ENCODE results near the gene TEX261. TPM values are rescaled to one million over a fixed set of nuclear protein-coding genes. Genes with fewer than 3 reads are reported as not detected.
A peak's percentile ranks its signal among the peaks of the same experiment; 100 is the strongest.
"Not testable (repeated sequence)": the region's sequence is repeated elsewhere in the genome, so short reads cannot be mapped to it uniquely, and the experiment has no call there.

Gene TEX261
- 20.8 and 28.6 TPM in 2 replicates for total RNA-seq (2012; rRNA removed)

DNA sequence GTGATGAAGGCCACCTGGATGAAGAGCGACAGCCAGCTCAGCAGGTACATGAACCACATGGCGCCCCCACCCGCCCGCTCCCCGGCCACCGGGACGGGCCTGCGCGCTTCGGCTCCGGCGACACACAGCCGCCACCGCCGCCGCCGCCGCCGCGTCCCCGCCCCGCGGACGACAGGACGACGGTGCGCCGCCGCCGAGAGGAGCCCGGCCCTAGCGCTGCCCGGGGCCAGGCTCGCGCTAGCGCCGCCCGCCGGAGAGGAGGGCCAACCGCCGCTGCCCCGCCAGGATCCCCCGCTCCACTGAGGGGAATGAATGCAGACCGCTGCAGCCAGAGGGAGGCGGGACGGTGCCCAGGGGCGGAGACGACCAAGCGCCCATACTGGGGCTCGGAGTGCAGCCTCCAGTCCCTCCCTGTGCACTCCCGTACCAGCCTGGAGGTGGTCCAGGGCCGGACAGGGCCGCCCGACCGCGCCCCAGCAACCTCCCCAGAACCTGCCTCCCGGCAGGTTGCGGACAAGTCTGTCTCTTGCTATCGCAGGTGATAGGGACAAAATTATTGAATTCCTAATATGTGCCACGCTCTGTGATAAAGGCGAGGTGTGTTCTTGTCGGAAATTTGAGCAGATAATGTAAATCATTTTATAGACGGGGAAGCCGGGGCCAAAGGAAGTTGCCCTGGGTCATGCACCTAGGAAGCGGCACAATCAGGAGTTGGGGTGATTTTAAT is at the start of gene TEX261:
TSS of gene TEX261 (minus strand) at position 175 of the 727 bp plus-strand sequence. CDS start at position 59, 116 bp downstream.
- Histone ChIP-seq H3K9ac (ENCODE audit: low read depth, low read length) (peak within 1 kb of the TSS; percentile 93), H3K4me3 (ENCODE audit: low read length) (peak within 1 kb of the TSS; percentile 94), H3K27me3 (ENCODE audit: control insufficient read depth, insufficient read depth, low read length) (peaks cover 3% of the 10 kb centered on the region), H3K36me3 (ENCODE audit: insufficient read depth, low read length) (peaks cover 4% of the 10 kb centered on the region), H3K9me3 (replicated peaks; ENCODE audit: low read length) (no peaks in the 10 kb centered on the region), H3K4me1 (ENCODE audit: control insufficient read depth, insufficient read depth, low read length) (peaks cover 15% of the 10 kb centered on the region), H3K4me2 (ENCODE audit: low read length) (peak within 1 kb of the TSS; percentile 96)

DNA sequence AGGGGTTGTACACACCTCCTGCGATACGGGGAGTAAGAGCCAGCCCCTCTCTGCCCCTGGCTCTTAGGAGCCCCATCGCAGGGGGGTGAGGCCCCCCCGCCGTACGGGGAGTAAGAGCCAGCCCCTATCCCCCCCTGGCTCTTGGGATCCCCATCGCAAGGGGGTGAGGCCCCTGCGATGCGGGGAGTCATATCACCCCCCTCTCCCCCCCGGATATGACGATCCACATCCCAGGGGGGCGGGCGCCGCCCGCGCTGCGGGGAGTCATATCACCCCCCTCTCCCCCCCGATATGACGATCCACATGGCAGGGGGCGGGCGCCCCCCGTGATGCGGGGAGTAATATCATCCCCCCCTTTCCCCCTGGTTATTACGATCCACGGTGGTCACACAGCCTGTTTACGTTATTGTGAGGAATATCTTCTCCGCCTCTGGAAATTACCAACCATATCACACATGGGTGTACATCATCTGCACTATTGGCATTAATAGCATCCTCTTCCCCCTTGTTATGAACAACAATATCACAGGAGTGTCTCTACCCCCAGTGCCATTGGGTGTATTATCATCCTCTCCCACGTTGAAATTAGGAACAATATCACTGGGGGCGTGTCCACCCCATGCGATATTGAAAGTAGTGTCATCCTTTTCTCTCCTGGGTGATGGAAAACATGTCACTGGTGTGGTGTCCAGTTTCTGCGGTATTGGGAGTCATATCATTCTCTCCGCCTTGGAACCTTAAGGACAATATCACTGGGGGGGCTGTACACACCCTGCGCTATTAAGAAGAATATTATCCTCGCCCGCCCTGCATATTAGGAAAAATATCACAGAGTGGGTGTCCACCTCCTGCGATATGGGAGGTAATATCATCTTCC is 49.1 kb upstream of the TEX261 start:
- H3K27me3 ChIP-seq (ENCODE audit: control insufficient read depth, insufficient read depth, low read length), result no peaks in the 10 kb centered on the region
- no peaks in the 10 kb centered on the region for H3K4me1 ChIP-seq (ENCODE audit: control insufficient read depth, insufficient read depth, low read length)
- no peaks in the 10 kb centered on the region for H3K36me3 ChIP-seq (ENCODE audit: insufficient read depth, low read length)
- H3K4me3 ChIP-seq (ENCODE audit: low read length), result no peak overlapping the region
- no peak overlapping the region for H3K4me2 ChIP-seq (ENCODE audit: low read length)
- H3K9me3 ChIP-seq (replicated peaks; ENCODE audit: low read length), result no peaks in the 10 kb centered on the region
- H3K9ac ChIP-seq (ENCODE audit: low read depth, low read length), result no peak overlapping the region

DNA sequence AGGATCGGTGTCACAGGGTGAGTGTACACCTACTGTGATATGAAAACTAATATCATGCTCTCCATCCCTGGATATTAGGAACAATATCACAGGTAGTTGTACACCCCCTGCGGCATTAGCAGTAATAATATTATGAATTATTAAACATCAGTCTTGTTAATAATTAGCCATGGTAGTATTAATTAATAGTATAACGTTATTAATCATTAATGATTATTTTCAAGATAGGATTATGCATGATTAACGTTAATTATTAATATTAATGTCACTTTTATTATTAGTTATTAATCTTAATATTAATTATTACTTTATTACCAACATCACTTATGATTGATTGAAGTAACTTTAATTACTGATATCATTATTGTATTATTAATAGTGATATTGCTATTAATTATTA is 47.6 kb upstream of the TEX261 start:
- Histone ChIP-seq H3K4me1 (ENCODE audit: control insufficient read depth, insufficient read depth, low read length) (no peaks in the 10 kb centered on the region), H3K27me3 (ENCODE audit: control insufficient read depth, insufficient read depth, low read length) (no peaks in the 10 kb centered on the region), H3K9me3 (replicated peaks; ENCODE audit: low read length) (no peaks in the 10 kb centered on the region), H3K4me2 (ENCODE audit: low read length) (no peak overlapping the region), H3K4me3 (ENCODE audit: low read length) (no peak overlapping the region), H3K36me3 (ENCODE audit: insufficient read depth, low read length) (no peaks in the 10 kb centered on the region), H3K9ac (ENCODE audit: low read depth, low read length) (no peak overlapping the region)

DNA sequence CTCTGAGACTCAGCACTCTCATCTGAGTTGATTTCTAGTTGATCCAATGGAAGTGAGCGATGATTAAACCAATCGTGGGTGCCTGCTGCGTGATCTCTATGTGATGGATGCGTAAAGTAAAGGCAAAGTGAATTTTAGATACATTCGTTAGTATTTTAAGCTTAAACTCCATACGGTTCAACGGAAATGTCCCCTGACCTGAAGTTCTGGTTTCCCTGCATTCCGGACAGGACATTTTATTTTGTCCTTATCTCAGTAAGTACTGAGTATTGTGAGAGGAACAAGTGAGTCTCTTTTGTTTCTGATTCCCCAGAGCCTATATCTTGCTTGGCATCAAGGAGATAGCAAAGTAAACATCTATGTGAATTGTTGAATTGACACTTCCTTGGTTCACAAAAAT is 41.6 kb upstream of the TEX261 start:
- not testable (repeated sequence) for H3K4me1 ChIP-seq (ENCODE audit: control insufficient read depth, insufficient read depth, low read length); H3K4me2 ChIP-seq (ENCODE audit: low read length); H3K9me3 ChIP-seq (replicated peaks; ENCODE audit: low read length); H3K9ac ChIP-seq (ENCODE audit: low read depth, low read length); H3K4me3 ChIP-seq (ENCODE audit: low read length); H3K27me3 ChIP-seq (ENCODE audit: control insufficient read depth, insufficient read depth, low read length); H3K36me3 ChIP-seq (ENCODE audit: insufficient read depth, low read length)

DNA sequence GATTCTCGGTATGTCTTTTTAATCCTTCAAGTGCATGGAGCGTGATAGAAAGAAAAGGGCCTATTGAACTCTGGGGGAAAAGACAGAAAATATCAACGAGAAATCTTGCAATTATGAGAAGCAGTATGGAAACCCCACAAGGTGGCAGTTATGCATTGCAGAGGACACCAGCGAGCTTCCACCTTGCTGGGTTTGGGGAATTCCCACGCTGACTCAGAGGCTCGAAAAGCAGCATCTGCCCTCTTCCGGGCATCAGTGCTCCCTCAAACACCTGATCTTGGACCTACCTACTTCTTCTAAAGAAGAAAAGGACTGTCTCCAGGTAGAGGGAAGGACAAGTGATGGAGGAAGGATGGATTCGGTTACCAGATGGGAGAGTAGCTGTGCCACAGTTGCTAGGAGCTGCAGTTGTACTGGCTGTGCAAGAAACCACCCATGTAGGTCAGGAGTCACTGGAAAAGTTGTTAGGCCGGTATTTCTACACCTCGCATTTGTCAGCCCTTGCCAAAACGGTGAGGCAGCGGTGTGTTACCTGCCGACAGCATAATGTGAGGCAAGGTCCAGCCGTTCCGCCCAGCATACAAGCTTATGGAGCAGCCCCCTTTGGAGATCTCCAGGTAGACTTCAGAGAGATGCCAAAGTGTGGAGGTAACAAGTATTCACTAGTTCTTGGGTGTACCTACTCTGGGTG is 29.0 kb upstream of the TEX261 start:
- not testable (repeated sequence) for H3K9ac ChIP-seq (ENCODE audit: low read depth, low read length); H3K9me3 ChIP-seq (replicated peaks; ENCODE audit: low read length); H3K4me3 ChIP-seq (ENCODE audit: low read length); H3K36me3 ChIP-seq (ENCODE audit: insufficient read depth, low read length); H3K4me1 ChIP-seq (ENCODE audit: control insufficient read depth, insufficient read depth, low read length); H3K27me3 ChIP-seq (ENCODE audit: control insufficient read depth, insufficient read depth, low read length); H3K4me2 ChIP-seq (ENCODE audit: low read length)

DNA sequence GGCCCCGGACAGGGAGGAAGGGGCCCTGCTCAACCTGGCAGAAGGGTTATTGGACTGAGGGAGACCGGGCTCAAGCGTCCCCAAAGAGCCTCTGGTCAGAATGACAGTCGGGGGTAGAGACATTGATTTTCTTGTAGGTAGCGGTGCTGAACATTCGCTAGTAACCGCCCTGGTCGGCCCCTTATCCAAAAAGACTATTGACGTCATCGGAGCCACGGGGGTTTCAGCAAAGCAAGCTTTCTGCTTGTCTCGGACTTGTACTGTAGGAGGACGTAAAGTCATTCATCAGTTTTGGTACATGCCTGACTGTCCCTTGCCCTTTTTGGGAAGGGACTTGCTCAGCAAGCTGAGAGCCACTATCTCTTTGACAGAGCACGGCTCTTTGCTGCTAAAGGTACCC is 26.7 kb upstream of the TEX261 start:
- not testable (repeated sequence) for H3K9ac ChIP-seq (ENCODE audit: low read depth, low read length); H3K9me3 ChIP-seq (replicated peaks; ENCODE audit: low read length); H3K4me3 ChIP-seq (ENCODE audit: low read length); H3K36me3 ChIP-seq (ENCODE audit: insufficient read depth, low read length); H3K27me3 ChIP-seq (ENCODE audit: control insufficient read depth, insufficient read depth, low read length); H3K4me1 ChIP-seq (ENCODE audit: control insufficient read depth, insufficient read depth, low read length); H3K4me2 ChIP-seq (ENCODE audit: low read length)

DNA sequence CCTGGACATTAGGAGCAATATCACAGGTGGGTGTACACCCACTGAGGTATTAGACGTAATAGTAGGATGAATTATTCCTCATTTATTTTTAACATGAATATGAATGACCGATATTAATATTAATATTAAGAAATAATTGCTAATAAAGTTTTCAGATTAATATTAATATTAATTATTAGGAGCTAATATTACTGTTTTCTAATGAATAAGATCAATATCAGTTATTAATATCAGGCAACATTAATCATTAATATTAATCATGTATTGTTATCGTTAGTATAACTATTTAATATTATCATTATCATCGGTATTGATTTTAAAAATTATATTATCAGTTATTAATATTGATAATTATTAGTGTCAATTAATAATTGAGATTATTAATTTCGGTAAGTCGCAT is 25.3 kb upstream of the TEX261 start:
- not testable (repeated sequence) for H3K36me3 ChIP-seq (ENCODE audit: insufficient read depth, low read length); H3K4me2 ChIP-seq (ENCODE audit: low read length); H3K9me3 ChIP-seq (replicated peaks; ENCODE audit: low read length); H3K4me1 ChIP-seq (ENCODE audit: control insufficient read depth, insufficient read depth, low read length); H3K9ac ChIP-seq (ENCODE audit: low read depth, low read length); H3K4me3 ChIP-seq (ENCODE audit: low read length); H3K27me3 ChIP-seq (ENCODE audit: control insufficient read depth, insufficient read depth, low read length)

DNA sequence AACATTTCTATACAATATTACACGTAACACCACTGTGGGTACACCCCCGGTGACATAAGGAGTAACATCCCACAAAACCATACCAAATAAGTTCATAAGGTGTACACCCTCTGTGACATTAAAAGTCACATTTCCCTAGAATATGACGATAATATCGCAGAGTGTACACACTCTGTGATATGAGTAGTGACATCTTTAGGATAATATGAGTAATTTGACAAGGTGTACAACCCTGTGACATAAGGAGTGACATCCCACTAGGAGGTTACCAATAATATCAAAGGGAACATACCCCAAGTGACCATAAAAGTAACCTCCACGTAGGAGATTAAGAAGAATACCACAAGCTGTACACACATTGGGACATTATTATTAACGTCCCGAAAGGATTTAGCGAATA is 24.0 kb upstream of the TEX261 start:
- H3K9me3 ChIP-seq (replicated peaks; ENCODE audit: low read length), result no peaks in the 10 kb centered on the region
- H3K4me1 ChIP-seq (ENCODE audit: control insufficient read depth, insufficient read depth, low read length), result no peaks in the 10 kb centered on the region
- no peak overlapping the region for H3K4me2 ChIP-seq (ENCODE audit: low read length)
- no peak overlapping the region for H3K9ac ChIP-seq (ENCODE audit: low read depth, low read length)
- H3K27me3 ChIP-seq (ENCODE audit: control insufficient read depth, insufficient read depth, low read length), result no peaks in the 10 kb centered on the region
- no peaks in the 10 kb centered on the region for H3K36me3 ChIP-seq (ENCODE audit: insufficient read depth, low read length)
- H3K4me3 ChIP-seq (ENCODE audit: low read length), result no peak overlapping the region

DNA sequence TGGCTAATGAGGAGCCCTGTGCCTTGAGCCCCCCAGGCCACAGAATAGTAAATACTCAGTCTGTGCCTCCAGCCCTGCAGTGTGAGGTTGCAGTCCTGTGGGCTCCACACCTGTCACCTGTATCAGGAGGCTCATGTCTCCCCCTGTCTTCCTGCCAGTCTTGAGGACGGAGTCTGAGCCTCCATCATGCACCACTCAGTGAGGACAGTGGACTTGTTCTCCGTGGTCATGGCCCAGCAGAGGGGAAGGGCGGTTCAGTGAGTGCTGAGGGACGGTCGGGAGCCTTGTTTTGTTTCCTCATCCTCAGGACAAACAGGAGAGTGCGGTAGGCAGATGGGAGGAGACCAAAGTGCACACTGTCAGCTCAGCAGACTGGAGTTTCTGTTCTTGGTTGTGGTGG is 17.1 kb upstream of the TEX261 start:
- not testable (repeated sequence) for H3K27me3 ChIP-seq (ENCODE audit: control insufficient read depth, insufficient read depth, low read length); H3K9ac ChIP-seq (ENCODE audit: low read depth, low read length); H3K4me1 ChIP-seq (ENCODE audit: control insufficient read depth, insufficient read depth, low read length); H3K4me3 ChIP-seq (ENCODE audit: low read length); H3K4me2 ChIP-seq (ENCODE audit: low read length); H3K9me3 ChIP-seq (replicated peaks; ENCODE audit: low read length); H3K36me3 ChIP-seq (ENCODE audit: insufficient read depth, low read length)

DNA sequence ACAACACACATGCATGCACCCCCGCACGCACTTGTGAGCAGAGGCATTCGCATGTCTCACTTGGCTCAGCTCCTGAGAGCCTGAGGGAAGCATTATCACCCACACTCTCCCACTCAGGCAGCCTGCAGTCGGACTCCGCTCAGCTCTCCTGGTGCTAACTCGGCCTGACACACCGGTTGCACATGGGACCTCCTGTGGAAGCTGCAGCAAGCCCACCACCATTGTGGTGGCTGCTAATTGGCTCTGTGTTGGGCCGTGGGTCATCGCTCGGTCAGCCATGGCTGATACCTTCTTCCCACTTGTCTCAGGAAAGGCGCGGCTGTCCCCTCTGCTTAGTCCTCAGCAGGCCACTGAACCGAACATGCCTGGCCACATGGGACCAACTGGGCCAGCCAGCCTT is 13.7 kb upstream of the TEX261 start:
- no peak overlapping the region for H3K4me2 ChIP-seq (ENCODE audit: low read length)
- no peaks in the 10 kb centered on the region for H3K9me3 ChIP-seq (replicated peaks; ENCODE audit: low read length)
- H3K9ac ChIP-seq (ENCODE audit: low read depth, low read length), result no peak overlapping the region
- H3K36me3 ChIP-seq (ENCODE audit: insufficient read depth, low read length), result no peaks in the 10 kb centered on the region
- no peaks in the 10 kb centered on the region for H3K4me1 ChIP-seq (ENCODE audit: control insufficient read depth, insufficient read depth, low read length)
- H3K27me3 ChIP-seq (ENCODE audit: control insufficient read depth, insufficient read depth, low read length), result peaks cover 14% of the 10 kb centered on the region
- no peak overlapping the region for H3K4me3 ChIP-seq (ENCODE audit: low read length)

DNA sequence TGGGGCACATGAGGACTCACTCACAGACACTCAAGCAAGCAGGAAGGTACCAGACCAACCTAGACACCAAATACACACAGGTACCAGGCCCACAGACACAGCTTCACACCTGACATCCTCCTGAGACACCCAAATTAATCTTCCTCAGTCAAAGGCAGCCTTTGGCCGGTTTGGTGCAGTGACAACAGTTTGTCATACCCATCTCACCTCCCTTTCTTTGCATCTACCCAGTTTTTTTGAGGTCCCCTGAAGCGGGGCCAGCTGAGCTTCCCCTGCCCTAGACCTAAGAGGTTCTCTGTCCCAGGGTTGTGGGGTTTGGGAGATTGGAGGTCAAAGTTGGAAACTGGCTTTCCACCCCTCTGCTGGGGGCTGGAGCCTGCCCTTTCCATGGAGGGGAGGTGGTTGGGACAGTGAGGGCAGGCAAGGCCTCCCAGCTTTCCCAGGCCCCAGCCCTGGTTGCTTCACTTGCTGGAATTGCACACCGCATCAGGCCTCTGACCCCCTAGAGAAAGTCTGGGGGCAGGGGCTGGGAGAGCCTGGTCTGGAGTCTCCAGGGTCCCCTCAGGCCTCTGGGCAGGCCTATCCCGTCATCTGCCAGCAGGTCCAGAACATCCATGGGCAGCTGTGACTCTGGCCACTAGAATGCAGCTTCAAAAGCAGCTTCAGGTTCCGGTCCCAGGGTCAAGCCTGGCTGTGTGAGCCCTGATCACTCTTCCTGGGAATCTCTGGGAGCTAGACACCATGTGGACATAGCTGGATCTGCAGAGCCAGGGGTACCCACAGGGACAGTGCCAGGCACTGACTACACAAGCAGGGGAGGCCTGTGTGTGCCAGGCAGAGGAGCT is 12.5 kb upstream of the TEX261 start:
- Histone ChIP-seq H3K4me3 (ENCODE audit: low read length) (no peak overlapping the region), H3K4me1 (ENCODE audit: control insufficient read depth, insufficient read depth, low read length) (no peaks in the 10 kb centered on the region), H3K27me3 (ENCODE audit: control insufficient read depth, insufficient read depth, low read length) (peaks cover 16% of the 10 kb centered on the region), H3K9ac (ENCODE audit: low read depth, low read length) (no peak overlapping the region), H3K4me2 (ENCODE audit: low read length) (no peak overlapping the region), H3K9me3 (replicated peaks; ENCODE audit: low read length) (no peaks in the 10 kb centered on the region), H3K36me3 (ENCODE audit: insufficient read depth, low read length) (no peaks in the 10 kb centered on the region)
